ENCODE results near the gene CTRL.

DNA sequence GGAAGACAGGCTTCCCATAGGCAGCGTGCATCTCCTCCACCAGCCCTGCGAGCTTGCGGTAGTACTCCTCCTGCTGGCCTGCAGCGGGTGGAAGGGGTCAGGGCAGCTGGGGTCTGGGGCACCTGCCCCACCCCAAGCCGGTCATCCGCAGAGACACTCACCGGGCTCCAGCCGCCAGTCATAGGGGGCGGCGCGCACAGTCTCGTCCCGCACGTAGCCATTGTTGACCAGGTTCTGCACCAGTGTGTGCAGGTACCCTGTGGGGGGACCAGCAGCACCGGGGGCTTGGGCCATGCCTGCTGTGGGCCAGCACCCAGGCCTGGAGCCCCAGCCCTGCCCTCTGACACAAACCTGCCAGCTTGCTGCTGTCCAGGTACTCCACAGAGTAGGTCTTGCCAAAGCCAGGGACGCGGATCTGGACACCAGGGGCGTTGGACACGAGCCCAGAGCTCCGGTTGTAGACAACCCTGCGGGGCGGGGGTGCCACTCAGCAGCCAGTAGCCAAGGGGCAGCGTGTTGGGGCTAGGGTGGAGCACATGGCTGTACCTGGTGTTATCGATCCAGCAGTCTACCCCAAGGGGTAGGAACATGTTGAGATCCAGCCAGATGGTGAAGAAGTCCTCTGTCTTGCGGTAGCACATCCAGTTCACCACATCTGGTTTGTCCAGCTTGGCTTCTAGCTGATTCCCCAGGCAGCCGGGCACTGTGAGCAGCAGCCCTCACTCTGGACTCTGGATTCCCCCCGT, 11.0 kb upstream of the CTRL start:
- TF ChIP-seq, protein P1, sequence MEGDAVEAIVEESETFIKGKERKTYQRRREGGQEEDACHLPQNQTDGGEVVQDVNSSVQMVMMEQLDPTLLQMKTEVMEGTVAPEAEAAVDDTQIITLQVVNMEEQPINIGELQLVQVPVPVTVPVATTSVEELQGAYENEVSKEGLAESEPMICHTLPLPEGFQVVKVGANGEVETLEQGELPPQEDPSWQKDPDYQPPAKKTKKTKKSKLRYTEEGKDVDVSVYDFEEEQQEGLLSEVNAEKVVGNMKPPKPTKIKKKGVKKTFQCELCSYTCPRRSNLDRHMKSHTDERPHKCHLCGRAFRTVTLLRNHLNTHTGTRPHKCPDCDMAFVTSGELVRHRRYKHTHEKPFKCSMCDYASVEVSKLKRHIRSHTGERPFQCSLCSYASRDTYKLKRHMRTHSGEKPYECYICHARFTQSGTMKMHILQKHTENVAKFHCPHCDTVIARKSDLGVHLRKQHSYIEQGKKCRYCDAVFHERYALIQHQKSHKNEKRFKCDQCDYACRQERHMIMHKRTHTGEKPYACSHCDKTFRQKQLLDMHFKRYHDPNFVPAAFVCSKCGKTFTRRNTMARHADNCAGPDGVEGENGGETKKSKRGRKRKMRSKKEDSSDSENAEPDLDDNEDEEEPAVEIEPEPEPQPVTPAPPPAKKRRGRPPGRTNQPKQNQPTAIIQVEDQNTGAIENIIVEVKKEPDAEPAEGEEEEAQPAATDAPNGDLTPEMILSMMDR (IDR thresholded peaks at IDR 0.05), result no peak
- TF ChIP-seq POLR2A (IDR thresholded peaks at IDR 0.05), result no peak
- TF ChIP-seq POLR2AphosphoS5 (IDR thresholded peaks at IDR 0.05), result peak in 1 of 4 donors; percentile 38
- no peak for TF ChIP-seq EP300 (IDR thresholded peaks at IDR 0.05)
